SK-N-SH treated with all-trans-retinoic acid at 6 μM for 48 hours (cell line): ENCODE measurements around the gene SYTL3.

Experiments
- ATAC-seq: fragments of 200-7000 bp; cut with Tn5 transposase; 3 replicates; pipeline ENCODE4 v1.9.1; 2020; ENCODE audit warnings: mild to moderate bottlenecking, moderate library complexity
- BACH2 ChIP-seq: fragments of 250-450 bp; sonication (Bioruptor Pico); IDR thresholded peaks from 2 replicates; pipeline ENCODE4 v1.9.0; 2021; ENCODE audit warnings: mild to moderate bottlenecking, borderline replicate concordance
- CREB5 ChIP-seq: fragments of 250-450 bp; sonication (Bioruptor Pico); IDR thresholded peaks from 2 replicates; pipeline ENCODE4 v1.5.1; 2020; ENCODE audit warnings: low read depth, mild to moderate bottlenecking, moderate library complexity
- CSDC2 ChIP-seq: fragments of 250-450 bp; sonication (Bioruptor Pico); IDR thresholded peaks from 2 replicates; pipeline ENCODE4 v1.5.0; 2020; ENCODE audit warnings: mild to moderate bottlenecking, moderate library complexity
- CSRNP3 ChIP-seq: fragments of 250-450 bp; sonication (Bioruptor Pico); IDR thresholded peaks from 2 replicates; pipeline ENCODE4 v1.5.1; 2021; ENCODE audit warnings: mild to moderate bottlenecking, moderate library complexity
- ESRRG ChIP-seq: fragments of 250-450 bp; sonication (Bioruptor Pico); IDR thresholded peaks from 2 replicates; pipeline ENCODE4 v1.6.1; 2021; ENCODE audit warnings: mild to moderate bottlenecking
- GLIS3 ChIP-seq: fragments of 250-450 bp; sonication (Bioruptor Pico); IDR thresholded peaks from 2 replicates; pipeline ENCODE4 v1.5.0; 2020; ENCODE audit warnings: mild to moderate bottlenecking, moderate library complexity
- OSR1 ChIP-seq: fragments of 250-450 bp; sonication (Bioruptor Pico); IDR thresholded peaks from 2 replicates; pipeline ENCODE4 v1.8.0; 2022; ENCODE audit warnings: moderate library complexity, mild to moderate bottlenecking, inconsistent platforms
- PATZ1 ChIP-seq: fragments of 250-450 bp; sonication (Bioruptor Pico); IDR thresholded peaks from 2 replicates; pipeline ENCODE4 v1.8.0; 2020; ENCODE audit warnings: mild to moderate bottlenecking, moderate library complexity, borderline replicate concordance
- POU6F1 ChIP-seq: fragments of 250-450 bp; sonication (Bioruptor Pico); IDR thresholded peaks from 2 replicates; pipeline ENCODE4 v1.8.0; 2021; ENCODE audit warnings: low read depth, mild to moderate bottlenecking, moderate library complexity, borderline replicate concordance
- RARB ChIP-seq: fragments of 250-450 bp; sonication (Bioruptor Pico); IDR thresholded peaks from 2 replicates; pipeline ENCODE4 v1.8.0; 2021; ENCODE audit warnings: mild to moderate bottlenecking, moderate library complexity
- SNAI2 ChIP-seq: fragments of 250-450 bp; sonication (Bioruptor Pico); IDR thresholded peaks from 2 replicates; pipeline ENCODE4 v1.5.0; 2020; ENCODE audit warnings: mild to moderate bottlenecking, moderate library complexity
- TCF4 ChIP-seq: fragments of 250-450 bp; sonication (Bioruptor Pico); IDR thresholded peaks from 2 replicates; pipeline ENCODE4 v1.8.0; 2021; ENCODE audit warnings: mild to moderate bottlenecking, moderate library complexity, borderline replicate concordance
- TOX ChIP-seq: fragments of 250-450 bp; sonication (Bioruptor Pico); IDR thresholded peaks from 2 replicates; pipeline ENCODE4 v1.8.0; 2021; ENCODE audit warnings: mild to moderate bottlenecking, moderate library complexity, borderline replicate concordance
- TSHZ2 ChIP-seq: fragments of 250-450 bp; sonication (Bioruptor Pico); IDR thresholded peaks from 2 replicates; pipeline ENCODE4 v1.5.0; 2020; ENCODE audit warnings: mild to moderate bottlenecking, moderate library complexity
- ZC3H10 ChIP-seq: fragments of 250-450 bp; sonication (Bioruptor Pico); IDR thresholded peaks from 2 replicates; pipeline ENCODE4 v1.5.1; 2021; ENCODE audit warnings: mild to moderate bottlenecking, moderate library complexity
- ZFP3 ChIP-seq: fragments of 250-450 bp; sonication (Bioruptor Pico); IDR thresholded peaks from 2 replicates; pipeline ENCODE4 v1.5.0; 2020; ENCODE audit warnings: mild to moderate bottlenecking, moderate library complexity
- ZFP30 ChIP-seq: fragments of 450-650 bp; formaldehyde crosslinking; IDR thresholded peaks from 2 replicates; pipeline ENCODE4 v1.5.0; 2022; ENCODE audit warnings: mild to moderate bottlenecking, moderate library complexity
- ZNF565 ChIP-seq: fragments of 450-650 bp; formaldehyde crosslinking; conservative IDR thresholded peaks from 2 replicates; pipeline ENCODE4 v1.5.0; 2020; ENCODE audit warnings: low read depth, mild to moderate bottlenecking, moderate library complexity
- ZNF70 ChIP-seq: fragments of 450-650 bp; formaldehyde crosslinking; IDR thresholded peaks from 2 replicates; pipeline ENCODE4 v1.5.0; 2020; ENCODE audit warnings: mild to moderate bottlenecking, moderate library complexity

SYTL3 gene

GRCh38 chr6:158805698-158806377 lies 156.0 kb downstream of the SYTL3 start:
- no peak for ATAC-seq
- TF ChIP-seq TCF4 (CRISPR knock-in tag) (no peak), ZNF70 (CRISPR knock-in tag) (no peak), TOX (CRISPR knock-in tag) (no peak), ESRRG (no peak), ZFP3 (CRISPR knock-in tag) (no peak), BACH2 (CRISPR knock-in tag) (no peak), OSR1 (CRISPR knock-in tag) (no peak), ZC3H10 (CRISPR knock-in tag) (no peak), POU6F1 (no peak), ZNF565 (CRISPR knock-in tag) (no peak), TSHZ2 (no peak), ZFP30 (no peak), RARB (CRISPR knock-in tag) (no peak), CSDC2 (CRISPR knock-in tag) (no peak), PATZ1 (no peak), CREB5 (CRISPR knock-in tag) (no peak), GLIS3 (no peak), CSRNP3 (no peak)

GRCh38 chr6:158807515-158808441 lies 157.9 kb downstream of the SYTL3 start:
- no peak for ATAC-seq
- TF ChIP-seq ZC3H10 (CRISPR knock-in tag) (no peak), ZFP30 (no peak)

- TF ChIP-seq SNAI2 (CRISPR knock-in tag) (no peak), CSRNP3 (no peak), CSDC2 (CRISPR knock-in tag) (no peak), ZFP3 (CRISPR knock-in tag) (no peak), TSHZ2 (no peak), ZC3H10 (CRISPR knock-in tag) (no peak), ESRRG (no peak), ZFP30 (no peak), ZNF565 (CRISPR knock-in tag) (no peak), TCF4 (CRISPR knock-in tag) (no peak), CREB5 (CRISPR knock-in tag) (no peak)
- no peak for ATAC-seq
Observed at GRCh38 chr6:158808442-158808833, 158.6 kb downstream of the SYTL3 start.
